ENCODE data around the gene AP2B1.

- TF ChIP-seq CTCF (IDR thresholded peaks at IDR 0.05; ENCODE audit: low read length) = no peak
- TF ChIP-seq EZH2 (optimal IDR thresholded peaks at IDR 0.05; ENCODE audit: low read depth, low read length) = no peak
- no peak for TF ChIP-seq EZH2phosphoT487 (IDR thresholded peaks at IDR 0.05; ENCODE audit: low read length)
These were observed 81.7 kb downstream of the AP2B1 start for GRCh38 chr17:35668802-35669201.
